DMS53 treated with DMSO at 0.1 percent for 48 hours (cell line): ENCODE measurements around the gene WDR36.

Source experiments
- DNase-seq: peaks from one replicate; lab custom pipeline; 2025; ENCODE audit not compliant: unreplicated experiment; lab: John Stamatoyannopoulos, UW

WDR36 gene

DNA sequence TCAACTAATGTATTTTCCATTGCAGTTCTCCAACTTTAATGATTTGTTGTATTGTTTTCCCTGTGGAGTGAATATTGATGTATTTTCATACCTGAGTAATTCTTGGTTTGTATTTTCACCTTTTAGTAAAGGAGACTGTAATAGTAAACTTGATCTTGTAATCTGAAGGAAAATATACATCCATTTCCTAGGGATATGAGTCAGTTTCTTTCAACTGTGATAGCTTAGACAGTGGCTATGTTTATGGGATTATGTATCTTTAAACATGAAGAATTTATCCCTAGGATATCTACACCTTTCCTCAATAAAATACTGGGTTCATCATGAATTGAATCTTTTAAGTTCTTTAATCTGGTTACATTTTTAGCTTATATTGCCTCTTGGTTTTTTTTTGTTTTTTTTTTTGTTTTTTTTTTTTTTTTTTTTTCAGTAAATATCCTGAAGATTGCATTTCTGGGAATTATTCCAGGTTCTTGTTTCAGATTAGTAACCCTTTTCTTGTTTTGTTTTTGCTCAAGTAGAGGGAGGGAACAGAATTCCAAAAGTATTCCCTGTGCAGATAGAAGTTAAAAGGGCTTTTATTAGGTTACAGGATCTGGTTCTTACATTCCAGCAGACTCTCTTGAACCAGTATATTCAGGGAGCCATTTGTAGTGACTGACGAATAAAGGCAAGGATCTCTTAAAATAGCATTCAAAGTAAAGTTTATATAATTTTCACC is 7.1 kb downstream of the WDR36 start:
- no peak for DNase-seq

DNA sequence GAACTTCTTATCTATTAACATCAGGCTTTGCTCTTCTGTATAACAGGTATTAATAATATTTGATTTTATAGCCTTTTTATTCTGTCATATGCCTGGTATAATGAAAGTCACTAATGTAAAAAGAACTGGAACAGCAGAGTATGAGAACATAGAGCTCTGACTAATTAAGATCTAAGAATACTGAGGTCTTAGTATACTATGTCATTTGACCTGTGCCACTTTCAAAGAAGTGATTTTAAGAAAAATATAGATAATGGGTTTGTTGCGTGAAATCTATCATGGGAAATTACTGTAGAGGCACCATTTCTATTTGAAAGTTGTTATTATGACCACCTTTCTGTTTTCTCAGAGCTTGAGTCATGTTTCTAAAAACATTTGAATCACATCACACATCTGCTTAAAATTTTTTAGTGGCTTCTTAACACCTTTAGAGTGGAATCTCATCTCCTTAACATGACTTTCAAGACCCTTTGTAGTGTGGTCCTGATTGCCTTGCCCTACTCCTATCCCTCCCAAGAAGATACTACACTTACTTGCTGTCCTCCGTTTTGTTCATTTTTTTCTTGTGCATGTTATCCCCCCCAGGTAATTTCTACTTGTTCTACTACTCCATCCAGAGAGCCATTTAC is 14.3 kb downstream of the WDR36 start:
- DNase-seq: no peak

DNA sequence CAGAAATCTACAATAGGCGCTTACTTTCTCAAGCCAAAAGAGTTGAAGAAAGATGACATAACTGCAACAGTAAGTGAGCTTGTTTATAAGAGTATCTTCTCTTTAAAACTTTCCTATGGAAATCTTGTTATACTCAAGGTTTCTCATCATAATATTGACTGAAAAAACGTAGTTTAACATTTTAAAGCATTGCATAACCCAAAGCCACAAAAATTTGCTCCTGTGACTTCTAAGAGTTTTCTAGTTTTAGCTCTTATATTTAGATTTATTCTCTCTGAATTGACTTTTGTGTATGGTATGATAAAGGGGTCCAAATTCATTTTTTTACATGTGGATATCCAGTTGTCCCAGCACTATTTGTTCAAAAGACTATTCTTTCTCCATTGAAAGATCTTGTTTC is 15.2 kb downstream of the WDR36 start:
- DNase-seq: no peak

DNA sequence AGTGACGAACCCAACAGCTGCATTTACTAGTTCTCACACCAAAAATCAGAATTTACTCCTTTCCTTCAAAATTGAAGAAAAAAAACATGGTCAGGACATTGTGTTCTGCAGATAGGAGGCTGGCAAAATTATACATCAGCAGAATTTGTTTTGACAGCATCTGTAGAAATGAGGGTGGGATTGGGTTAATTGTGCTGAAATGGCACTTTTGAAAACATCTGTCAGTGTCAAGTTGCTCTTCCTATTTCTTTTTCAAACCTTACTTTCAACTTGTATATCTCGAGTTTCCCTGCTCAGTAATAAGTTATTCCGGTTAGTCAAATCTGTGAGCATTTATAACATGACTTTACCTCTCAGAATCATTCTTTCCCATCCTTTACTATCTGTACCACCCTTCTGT is 19.8 kb downstream of the WDR36 start:
- no peak for DNase-seq

DNA sequence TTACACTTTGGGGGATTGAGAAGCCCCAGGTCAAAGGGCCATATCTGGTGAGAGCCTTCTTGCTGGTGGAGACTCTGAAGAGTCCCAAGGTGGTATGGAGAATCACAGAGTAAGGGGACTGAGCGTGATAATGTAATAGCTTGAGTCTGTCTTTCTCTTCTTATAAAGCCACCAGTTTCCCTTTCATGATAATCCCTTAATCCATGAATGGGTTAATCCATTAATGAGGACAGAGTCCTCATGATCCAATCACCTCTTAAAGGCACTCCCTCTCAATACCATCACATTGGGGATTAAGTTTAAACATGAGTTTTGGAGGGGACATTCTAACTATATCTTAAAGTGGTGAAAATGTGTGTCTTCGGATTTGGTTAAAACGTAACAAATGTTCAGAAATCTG is 21.5 kb downstream of the WDR36 start:
- no peak for DNase-seq

DNA sequence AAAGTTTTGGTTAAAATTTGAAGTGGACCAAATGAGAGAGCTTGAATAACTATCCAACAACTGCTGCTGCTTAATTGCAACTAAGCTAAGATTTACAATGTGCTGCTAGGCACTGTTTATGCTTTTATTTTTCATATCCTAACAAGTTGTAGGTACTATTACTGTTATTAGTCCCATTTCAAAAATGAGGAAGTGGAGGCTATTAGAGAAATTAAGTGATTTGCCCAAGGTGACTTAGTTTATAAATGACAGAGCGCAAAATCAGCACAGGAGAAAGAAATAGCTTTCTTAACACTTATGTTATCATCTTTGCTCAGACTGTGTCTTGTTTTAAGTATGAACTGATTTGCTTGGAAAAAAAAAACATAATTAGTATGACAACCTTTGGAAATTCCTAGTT is 23.1 kb downstream of the WDR36 start:
- no peak for DNase-seq

DNA sequence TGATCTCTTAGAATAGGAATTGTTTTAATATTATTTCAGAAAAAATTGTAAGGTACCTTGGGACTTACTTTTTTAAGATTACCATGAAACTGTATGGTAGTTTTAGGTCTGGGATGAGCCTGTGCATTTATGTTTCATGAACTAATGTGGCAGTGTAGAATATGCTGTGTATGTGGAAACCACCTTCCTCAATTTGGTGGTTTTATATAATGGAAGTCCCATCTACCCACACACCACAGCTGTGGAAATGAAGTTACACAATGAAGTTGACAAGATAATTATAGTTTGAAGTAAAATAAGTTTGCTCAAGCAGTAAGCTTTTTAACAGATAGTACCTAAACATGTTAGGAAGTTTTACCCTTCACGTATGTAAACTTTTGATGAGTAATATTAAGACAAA is 24.4 kb downstream of the WDR36 start:
- no peak for DNase-seq

DNA sequence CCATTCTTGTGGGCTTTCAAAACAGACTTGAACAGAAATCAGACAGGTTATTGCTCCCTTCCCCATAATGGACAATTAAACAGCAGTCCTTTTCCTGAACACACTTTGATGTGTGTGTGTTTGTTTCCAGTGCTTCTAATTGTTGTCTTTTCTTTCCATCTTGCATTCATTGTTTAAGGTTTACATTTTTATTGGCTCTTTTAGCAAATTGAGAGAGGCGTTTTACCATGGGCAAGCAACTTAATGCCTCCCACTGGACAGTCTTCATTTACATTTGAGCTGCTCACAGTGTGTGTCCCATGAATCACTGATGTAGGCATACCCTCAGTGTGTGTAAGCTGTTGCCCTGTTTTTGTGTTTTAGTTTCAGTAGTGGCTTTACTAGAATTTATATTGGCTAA is 25.0 kb downstream of the WDR36 start:
- no peak for DNase-seq

DNA sequence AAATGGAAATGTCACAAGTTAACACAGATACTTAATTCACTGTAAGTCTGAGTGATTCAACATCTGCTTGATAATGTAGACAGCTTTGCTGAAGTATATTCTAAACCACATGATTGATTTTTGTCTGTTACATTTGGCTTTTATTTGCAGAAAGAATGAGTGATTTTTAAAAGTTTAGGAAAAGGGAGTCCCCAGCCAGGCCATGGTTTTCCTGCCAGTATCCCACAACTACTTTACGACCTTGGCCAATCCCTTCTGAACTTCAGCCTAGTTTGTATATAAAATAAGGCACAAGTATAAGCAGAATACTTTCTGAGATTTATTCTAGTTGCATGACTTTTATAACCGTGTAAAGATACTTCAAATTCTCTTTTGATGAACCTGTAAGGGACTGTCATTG is 27.1 kb downstream of the WDR36 start:
- DNase-seq: no peak

DNA sequence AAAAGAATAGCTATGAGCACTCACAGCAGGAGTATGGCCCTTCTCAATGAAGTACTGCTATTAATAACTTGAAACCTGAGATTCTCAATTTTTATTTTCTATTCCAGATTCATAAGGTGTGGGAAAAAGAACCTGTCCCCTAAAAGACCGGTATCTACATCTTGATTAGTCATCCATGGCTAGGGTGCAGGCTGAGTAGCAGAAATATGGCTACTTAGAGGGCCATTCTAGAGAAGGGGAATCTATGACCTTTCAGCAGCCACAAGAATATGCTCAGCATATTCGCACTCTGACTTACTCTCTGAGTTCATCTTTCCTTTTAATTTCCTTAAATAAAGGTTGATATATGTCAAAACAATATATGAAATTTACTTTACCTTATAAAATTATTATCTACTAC is 27.7 kb downstream of the WDR36 start:
- DNase-seq: no peak

DNA sequence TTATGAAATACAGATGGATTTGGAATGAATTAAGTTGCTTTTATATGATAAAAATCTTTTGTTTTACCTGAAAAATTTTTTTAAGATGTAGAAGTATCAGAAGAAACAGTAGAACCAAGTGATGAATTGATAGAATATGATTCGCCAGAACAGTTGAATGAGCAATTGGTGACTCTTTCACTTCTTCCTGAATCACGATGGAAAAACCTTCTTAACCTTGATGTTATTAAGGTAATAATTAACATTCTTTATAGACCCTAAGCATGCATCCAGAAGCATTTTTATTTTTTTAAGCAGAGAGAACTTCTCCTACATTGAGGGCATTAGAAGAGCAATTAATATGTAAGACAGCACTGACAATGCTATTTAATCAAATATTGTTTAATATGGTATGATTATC is 28.8 kb downstream of the WDR36 start:
- DNase-seq: no peak

DNA sequence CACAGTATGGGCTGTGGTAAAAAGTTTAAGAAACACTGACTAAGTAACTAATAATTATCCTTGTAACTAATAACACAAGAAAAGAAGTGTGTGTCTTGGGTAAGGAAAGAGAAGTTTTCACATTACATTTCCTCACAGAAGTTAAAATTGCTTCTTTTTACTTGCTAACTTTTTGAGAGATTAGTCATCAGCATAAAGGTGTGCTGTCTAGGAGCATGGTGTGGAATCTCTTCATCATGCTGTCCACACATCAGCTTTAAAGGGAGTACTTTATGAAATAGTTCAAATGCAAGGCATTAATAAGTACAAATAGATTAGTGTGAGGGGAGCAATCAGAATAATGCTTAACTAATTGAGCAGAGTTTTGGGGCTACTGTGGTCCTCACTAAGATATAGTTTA is 29.8 kb downstream of the WDR36 start:
- no peak for DNase-seq

DNA sequence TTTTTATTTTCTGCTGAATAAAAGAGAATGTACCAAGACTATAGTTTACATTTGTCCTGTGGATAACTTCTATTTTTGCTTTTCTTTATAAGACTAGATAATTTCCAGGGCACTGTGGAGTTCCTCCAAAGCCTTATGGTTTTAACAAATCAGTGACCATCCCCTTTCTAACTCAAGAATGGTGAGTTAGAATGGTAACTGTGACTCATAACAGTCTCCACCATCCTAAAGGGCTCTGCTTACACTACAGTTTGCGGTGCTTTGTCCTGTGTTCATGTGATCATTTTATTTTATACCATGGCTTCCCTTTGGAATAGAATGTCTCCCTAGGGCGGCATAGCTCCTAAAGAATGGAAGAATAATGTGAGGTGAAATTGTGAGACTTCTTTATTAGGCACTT is 30.2 kb downstream of the WDR36 start:
- DNase-seq: no peak

DNA sequence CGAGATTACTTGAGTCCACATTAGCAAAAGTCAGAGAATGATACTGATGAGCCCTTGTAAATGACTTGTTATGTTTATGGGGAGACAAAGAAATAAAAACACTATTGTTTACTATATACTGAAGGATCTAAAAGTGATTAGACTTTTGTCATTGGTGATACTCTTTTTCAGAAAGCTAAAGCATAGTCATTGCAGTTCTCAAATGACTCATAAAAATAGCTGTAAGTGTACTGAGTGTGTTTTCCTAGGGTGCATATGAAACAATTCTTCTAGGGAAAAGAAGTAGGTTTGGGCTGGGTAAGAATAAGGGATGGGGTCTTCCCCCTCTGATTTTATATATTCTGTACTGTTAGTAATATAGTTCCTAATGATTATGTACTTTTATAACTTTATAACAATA is 32.6 kb downstream of the WDR36 start:
- DNase-seq: no peak

DNA sequence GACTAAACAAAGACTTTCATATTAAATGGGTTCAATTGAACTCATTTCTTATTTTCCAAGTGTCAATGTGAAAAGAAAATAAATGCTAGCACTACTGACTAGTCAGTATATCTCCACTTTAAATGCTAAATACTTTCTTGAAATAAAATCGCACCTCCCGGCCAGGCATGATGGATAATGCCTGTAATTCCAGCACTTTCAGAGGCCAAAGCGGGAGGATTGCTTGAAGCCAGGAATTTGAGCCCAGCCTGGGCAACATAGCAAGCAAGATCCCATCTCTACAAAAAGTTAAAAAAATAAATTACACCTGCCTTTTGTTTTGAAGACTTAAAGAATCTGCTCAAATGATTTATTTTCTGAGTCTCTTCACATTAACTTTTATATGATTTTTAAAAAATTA is 34.7 kb downstream of the WDR36 start:
- no peak for DNase-seq

DNA sequence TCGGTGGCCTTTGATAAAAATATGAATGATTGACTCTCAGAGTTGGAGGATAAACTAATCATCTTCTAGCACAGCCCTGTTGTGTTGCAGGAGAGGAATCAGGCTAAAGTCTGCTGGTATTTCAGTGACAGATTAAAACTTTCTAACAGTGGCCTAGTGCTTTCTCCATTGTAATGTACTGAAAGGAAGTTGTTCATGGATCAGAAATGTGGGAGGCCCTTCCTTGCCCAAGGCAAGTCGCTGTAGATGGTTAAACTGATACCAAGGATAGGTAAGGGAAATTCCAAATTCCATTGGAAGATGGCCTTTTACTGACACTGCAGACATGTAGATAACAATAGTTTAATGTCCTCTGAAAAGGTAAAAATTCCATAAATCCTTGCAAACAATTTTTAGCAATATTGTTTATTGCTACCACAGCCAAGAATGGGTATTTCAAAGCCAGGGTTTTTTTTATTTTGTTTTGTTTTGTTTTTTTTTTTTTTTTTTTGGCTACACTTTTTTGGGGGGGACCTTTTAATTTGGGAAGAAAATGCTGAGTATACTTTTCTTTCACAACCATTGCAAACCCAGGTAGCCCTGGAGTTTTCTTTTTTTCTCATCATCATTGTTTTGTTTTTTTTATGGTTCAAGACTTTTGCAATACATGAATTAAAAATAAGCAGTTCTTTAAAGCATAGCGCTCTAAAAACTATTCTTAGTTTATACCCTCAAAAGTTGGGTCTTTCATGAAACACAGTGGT is 35.5 kb downstream of the WDR36 start:
- DNase-seq: no peak

DNA sequence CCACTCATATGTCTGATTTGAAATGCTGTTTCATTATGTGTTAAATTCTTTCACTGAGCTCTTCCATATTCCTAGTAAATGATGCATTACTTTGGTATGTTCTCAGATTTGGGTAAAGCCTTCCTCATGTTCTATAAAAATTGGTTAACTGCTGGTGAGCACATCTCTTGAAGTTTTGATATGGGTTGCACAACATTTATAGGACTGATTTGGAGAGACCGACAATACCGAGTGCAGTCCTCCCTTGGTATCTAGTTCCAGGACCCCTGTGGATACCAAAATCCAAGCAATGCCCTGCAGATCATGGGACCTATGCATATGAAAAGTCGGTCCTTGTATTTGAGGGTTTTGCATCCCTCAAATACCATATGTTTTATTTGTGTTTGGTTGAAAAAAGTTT is 37.8 kb downstream of the WDR36 start:
- no peak for DNase-seq

DNA sequence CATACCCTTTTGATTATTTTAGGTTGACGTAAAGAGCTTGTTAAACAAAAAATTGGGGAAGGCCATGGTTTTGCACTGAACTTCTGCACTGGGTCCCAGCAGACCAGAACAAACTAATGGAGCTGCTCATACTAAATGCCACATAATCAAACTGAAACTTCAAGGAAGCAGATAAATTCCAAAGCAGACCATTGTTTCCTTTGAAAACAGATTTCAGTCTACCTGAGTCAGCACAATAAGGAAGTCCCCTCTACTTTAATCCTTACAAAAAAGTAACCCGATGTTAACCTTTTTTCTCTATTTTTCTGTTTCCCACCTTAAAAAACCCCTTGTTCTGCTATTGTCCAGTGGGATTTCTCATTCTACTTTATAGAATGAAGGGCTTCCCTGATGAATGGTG is 39.2 kb downstream of the WDR36 start:
- DNase-seq: no peak

DNA sequence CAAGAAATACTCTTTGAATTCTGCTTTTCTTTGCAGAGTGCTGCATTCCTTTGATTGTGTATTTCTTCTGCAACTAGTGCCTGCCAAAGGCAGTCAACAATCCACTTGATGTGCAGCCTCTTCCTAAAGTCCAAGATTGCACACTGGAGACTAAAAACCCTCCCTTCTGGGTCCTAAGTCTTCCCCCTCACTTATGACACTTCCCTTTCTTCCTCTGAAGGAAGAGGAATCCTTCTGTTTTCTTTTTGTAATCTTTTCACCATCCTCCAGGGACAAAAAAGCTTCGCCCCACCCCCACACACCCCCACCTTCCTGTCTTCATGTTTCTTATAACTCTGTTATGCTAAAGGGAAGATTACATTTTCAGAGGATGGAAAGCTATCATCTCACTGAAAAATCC is 39.9 kb downstream of the WDR36 start:
- no peak for DNase-seq

DNA sequence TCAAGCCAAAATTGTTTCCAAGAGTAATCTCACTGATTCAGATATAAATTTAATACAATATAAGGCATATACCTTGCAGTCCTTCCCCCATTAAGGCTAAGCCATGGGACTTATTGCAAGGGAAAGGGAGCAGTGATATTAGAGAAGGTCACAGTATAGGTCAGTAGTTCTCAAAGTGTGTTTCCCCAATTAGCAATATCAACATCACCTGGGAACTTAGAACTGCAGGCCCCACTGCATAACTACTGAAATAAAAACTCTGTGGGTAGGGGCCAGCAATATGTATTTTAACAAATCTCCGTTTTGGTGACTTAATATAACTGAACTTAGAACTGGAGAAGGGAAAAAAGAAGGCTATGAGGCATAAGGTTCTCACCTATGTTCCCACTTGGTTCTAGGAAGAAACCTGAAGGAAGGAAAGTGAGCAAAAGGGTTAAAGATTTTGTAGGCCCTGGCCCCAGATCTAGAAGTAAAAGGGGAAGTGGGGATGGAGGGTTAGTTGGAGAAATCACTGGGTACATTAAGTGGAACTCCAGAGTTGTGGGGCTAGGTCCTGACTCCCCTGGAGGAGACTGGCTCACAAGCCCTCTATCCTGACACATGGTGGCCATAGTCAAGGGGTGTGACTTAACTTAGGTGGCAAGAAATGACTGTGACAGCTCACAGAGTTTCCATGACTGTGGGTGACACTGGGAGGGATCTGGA is 40.7 kb downstream of the WDR36 start:
- DNase-seq: no peak

DNA sequence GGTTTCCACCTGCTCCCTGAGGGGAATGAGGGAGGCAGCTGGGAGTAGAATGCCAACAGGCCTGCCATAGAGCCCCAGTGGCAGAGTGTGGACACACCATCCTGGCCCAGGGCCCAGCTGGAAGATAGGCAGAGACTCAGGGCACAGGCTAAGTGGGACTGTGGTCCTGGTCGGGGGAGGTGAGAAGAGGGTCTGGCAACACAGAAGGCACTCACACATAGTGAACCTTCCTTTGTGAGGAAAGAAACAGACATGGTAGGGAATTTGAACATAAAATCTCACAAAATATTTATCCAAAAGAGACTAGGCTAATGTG is 41.2 kb downstream of the WDR36 start:
- DNase-seq: no peak

DNA sequence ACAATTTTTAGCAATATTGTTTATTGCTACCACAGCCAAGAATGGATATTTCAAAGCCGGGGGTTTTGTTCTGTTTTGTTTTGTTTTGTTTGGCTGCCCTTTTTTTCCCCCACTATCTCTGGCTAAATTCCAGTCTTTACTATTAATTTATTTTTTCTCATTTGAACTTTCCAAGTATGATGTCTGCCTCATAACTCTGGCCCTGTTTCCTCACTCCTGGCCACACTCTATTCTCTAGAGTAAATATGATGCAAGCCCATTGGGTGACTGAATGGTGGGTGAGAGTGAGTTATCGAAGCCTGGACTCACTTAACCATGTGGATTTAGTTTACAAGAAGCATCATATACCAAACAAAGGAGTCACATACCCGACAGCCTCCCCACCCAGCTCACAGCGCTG is 41.9 kb downstream of the WDR36 start:
- no peak for DNase-seq
